Measurements from ENCODE around the gene DYNLRB2. TPM values are rescaled to one million over a fixed set of nuclear protein-coding genes. Genes with fewer than 3 reads are reported as not detected.

DYNLRB2 gene
- total and polyA plus RNA-seq, 10 of the 15 experiments (the other 5 are each of a cell fraction or from before 2014, with no cell fraction given): 0.21 to 1.2 (median 0.40) TPM; not detected in 5

DNA sequence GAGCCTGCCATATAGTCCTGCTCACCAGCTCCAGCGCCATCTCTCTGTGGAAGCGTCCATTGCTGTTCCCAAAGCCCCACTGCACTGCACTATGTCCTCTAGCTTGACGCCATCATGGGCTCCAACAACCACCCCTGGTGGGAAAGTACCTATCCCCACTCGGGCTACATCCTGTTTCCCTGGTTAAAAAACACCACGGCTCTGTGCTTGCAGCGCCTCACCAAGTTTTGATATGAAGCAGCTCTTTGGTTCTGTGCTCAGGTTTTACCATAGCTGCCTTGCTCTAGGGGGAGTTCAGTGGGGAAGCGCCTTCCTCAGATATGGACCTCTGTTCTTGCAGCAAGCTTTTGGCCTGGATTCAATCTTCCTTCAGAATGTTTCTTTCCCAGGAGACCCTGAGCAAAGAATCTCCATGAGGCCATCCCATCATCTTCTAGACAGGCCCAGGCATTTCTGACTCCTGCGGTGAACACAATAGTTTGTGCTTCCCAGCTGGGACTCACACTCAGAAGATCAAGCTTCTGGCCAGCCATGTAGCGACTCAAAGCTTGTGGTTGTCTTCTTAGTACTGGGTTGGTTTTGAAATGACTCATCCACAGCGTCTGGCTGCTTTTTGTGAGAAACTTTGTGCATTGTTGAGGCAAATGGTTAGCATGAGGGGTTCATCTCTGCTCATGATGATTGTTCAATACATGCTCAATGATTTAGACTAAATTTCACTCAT, 39.5 kb downstream of the DYNLRB2 start (continued):
- TF ChIP-seq, protein P1, sequence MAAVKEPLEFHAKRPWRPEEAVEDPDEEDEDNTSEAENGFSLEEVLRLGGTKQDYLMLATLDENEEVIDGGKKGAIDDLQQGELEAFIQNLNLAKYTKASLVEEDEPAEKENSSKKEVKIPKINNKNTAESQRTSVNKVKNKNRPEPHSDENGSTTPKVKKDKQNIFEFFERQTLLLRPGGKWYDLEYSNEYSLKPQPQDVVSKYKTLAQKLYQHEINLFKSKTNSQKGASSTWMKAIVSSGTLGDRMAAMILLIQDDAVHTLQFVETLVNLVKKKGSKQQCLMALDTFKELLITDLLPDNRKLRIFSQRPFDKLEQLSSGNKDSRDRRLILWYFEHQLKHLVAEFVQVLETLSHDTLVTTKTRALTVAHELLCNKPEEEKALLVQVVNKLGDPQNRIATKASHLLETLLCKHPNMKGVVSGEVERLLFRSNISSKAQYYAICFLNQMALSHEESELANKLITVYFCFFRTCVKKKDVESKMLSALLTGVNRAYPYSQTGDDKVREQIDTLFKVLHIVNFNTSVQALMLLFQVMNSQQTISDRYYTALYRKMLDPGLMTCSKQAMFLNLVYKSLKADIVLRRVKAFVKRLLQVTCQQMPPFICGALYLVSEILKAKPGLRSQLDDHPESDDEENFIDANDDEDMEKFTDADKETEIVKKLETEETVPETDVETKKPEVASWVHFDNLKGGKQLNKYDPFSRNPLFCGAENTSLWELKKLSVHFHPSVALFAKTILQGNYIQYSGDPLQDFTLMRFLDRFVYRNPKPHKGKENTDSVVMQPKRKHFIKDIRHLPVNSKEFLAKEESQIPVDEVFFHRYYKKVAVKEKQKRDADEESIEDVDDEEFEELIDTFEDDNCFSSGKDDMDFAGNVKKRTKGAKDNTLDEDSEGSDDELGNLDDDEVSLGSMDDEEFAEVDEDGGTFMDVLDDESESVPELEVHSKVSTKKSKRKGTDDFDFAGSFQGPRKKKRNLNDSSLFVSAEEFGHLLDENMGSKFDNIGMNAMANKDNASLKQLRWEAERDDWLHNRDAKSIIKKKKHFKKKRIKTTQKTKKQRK (IDR thresholded peaks at IDR 0.05; ENCODE audit: low read depth, low read length): no peak
- no peak for TF ChIP-seq STAT1 (conservative IDR thresholded peaks at IDR 0.05)
- 0 out of 2 replicates have a peak, but pooled peaks have one; percentile 68 for TF ChIP-seq ASH2L (IDR thresholded peaks at IDR 0.05; ENCODE audit: borderline replicate concordance, low read depth)
- peak; percentile 96 for TF ChIP-seq JUNB (IDR thresholded peaks at IDR 0.05)
- TF ChIP-seq MTA2 (IDR thresholded peaks at IDR 0.05; ENCODE audit: low read depth): no peak
- TF ChIP-seq NR2F1 (conservative IDR thresholded peaks at IDR 0.05): no peak
- peak; percentile 54; the same call in 2 of the 3 replicates for TF ChIP-seq POU2F2 (IDR thresholded peaks at IDR 0.05; ENCODE audit: borderline replicate concordance, low read depth, low read length)
- 0 out of 2 replicates have a peak, but pooled peaks have one; percentile 37 for TF ChIP-seq MEF2A (IDR thresholded peaks at IDR 0.05; ENCODE audit: insufficient read depth, low read depth, low read length)
- no peak for TF ChIP-seq ZZZ3 (IDR thresholded peaks at IDR 0.05; ENCODE audit: control insufficient read depth, insufficient read length, low read depth)
- peak; percentile 95 for TF ChIP-seq EED (IDR thresholded peaks at IDR 0.05; ENCODE audit: low read depth)
- peak in 1 of 2 experiments; percentile 63; a peak in 2 of 4 replicates for TF ChIP-seq ETV6 (conservative IDR thresholded peaks at IDR 0.05 in 1 of 2, IDR thresholded peaks at IDR 0.05 in 1 of 2; ENCODE audit: borderline replicate concordance in 1 of 2, low read depth in 1 of 2)
- TF ChIP-seq CBFB (IDR thresholded peaks at IDR 0.05; ENCODE audit: low read depth): peak; percentile 93
- TF ChIP-seq HDGF (IDR thresholded peaks at IDR 0.05): no peak
- TF ChIP-seq NFYA (IDR thresholded peaks at IDR 0.05; ENCODE audit: borderline replicate concordance, low read depth, low read length): no peak
- peak; percentile 62 for TF ChIP-seq SREBF1 (IDR thresholded peaks at IDR 0.05; ENCODE audit: low read length)
- no peak for TF ChIP-seq SMARCA5 (IDR thresholded peaks at IDR 0.05)
- TF ChIP-seq, protein P2, sequence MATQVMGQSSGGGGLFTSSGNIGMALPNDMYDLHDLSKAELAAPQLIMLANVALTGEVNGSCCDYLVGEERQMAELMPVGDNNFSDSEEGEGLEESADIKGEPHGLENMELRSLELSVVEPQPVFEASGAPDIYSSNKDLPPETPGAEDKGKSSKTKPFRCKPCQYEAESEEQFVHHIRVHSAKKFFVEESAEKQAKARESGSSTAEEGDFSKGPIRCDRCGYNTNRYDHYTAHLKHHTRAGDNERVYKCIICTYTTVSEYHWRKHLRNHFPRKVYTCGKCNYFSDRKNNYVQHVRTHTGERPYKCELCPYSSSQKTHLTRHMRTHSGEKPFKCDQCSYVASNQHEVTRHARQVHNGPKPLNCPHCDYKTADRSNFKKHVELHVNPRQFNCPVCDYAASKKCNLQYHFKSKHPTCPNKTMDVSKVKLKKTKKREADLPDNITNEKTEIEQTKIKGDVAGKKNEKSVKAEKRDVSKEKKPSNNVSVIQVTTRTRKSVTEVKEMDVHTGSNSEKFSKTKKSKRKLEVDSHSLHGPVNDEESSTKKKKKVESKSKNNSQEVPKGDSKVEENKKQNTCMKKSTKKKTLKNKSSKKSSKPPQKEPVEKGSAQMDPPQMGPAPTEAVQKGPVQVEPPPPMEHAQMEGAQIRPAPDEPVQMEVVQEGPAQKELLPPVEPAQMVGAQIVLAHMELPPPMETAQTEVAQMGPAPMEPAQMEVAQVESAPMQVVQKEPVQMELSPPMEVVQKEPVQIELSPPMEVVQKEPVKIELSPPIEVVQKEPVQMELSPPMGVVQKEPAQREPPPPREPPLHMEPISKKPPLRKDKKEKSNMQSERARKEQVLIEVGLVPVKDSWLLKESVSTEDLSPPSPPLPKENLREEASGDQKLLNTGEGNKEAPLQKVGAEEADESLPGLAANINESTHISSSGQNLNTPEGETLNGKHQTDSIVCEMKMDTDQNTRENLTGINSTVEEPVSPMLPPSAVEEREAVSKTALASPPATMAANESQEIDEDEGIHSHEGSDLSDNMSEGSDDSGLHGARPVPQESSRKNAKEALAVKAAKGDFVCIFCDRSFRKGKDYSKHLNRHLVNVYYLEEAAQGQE (IDR thresholded peaks at IDR 0.05; ENCODE audit: low read depth, low read length): 0 out of 2 replicates have a peak, but pooled peaks have one; percentile 8
- TF ChIP-seq TCF7 (IDR thresholded peaks at IDR 0.05; ENCODE audit: borderline replicate concordance): no peak
- TF ChIP-seq, protein P3, sequence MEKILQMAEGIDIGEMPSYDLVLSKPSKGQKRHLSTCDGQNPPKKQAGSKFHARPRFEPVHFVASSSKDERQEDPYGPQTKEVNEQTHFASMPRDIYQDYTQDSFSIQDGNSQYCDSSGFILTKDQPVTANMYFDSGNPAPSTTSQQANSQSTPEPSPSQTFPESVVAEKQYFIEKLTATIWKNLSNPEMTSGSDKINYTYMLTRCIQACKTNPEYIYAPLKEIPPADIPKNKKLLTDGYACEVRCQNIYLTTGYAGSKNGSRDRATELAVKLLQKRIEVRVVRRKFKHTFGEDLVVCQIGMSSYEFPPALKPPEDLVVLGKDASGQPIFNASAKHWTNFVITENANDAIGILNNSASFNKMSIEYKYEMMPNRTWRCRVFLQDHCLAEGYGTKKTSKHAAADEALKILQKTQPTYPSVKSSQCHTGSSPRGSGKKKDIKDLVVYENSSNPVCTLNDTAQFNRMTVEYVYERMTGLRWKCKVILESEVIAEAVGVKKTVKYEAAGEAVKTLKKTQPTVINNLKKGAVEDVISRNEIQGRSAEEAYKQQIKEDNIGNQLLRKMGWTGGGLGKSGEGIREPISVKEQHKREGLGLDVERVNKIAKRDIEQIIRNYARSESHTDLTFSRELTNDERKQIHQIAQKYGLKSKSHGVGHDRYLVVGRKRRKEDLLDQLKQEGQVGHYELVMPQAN (conservative IDR thresholded peaks at IDR 0.05): no peak
- peak; percentile 84 for TF ChIP-seq ZBED1 (IDR thresholded peaks at IDR 0.05; ENCODE audit: borderline replicate concordance)
- no peak for TF ChIP-seq ZNF274 (IDR thresholded peaks at IDR 0.05; ENCODE audit: insufficient read depth, insufficient read length)
- TF ChIP-seq NRF1 (conservative IDR thresholded peaks at IDR 0.05; ENCODE audit: low read depth, low read length): no peak
- TF ChIP-seq MYC (IDR thresholded peaks at IDR 0.05; ENCODE audit: insufficient read depth, insufficient read length, insufficient replicate concordance, low read length, severe bottlenecking): no peak
